ENCODE results near the gene RBM24. TPM values are rescaled to one million over a fixed set of nuclear protein-coding genes. Genes with fewer than 3 reads are reported as not detected.
A peak's percentile ranks its signal among the peaks of the same experiment; 100 is the strongest.

The RBM24 gene
- total RNA-seq, 1 experiment from 2014 or later: 3.3 TPM

GRCh38 chr6:17280552-17281090 lies 540 bp upstream of the RBM24 start:
- ChIA-PET RAD21 (ENCODE audit: low non-redundant PET in 1 of 2, low total read pairs in 2 of 2, uncharacterized antibody in 2 of 2, unreplicated experiment in 2 of 2) (no interaction called here), CTCF (interaction anchor here (0.6 kb wide), 1 partner anchor 524 kb away, joined by 3 read pairs; no protein-coding TSS in a partner anchor), POLR2A (no interaction called here)
- Histone ChIP-seq H3K27ac (ENCODE audit: low read depth, low read length) (no peak overlapping the region), H3K9me2 (ENCODE audit: insufficient read depth) (no peaks in the 10 kb centered on the region), H2AFZ (ENCODE audit: low read depth, low read length, poor library complexity, severe bottlenecking) (no peak overlapping the region), H3K79me2 (ENCODE audit: insufficient read depth, low read length) (no peaks in the 10 kb centered on the region), H3K4me2 (ENCODE audit: low read length) (peak overlapping the region; percentile 96), H3K36me3 (ENCODE audit: control insufficient read depth in 1 of 2, insufficient read depth in 2 of 2, low read length in 2 of 2) (no peaks in the 10 kb centered on the region), H3K4me3 (replicated peaks in 1 of 2; ENCODE audit: low read depth in 1 of 2, low read length in 2 of 2) (peak overlapping the region; percentile 69 to 80), H3K27me3 (ENCODE audit: insufficient read depth, low read length) (no peaks in the 10 kb centered on the region), H3K4me1 (ENCODE audit: control insufficient read depth in 1 of 2, insufficient read depth in 2 of 2, low read length in 2 of 2) (peaks cover 13 to 48% of the 10 kb centered on the region in 2 experiments), H3K9me3 (ENCODE audit: control insufficient read depth in 1 of 2, insufficient read depth in 1 of 2, low read depth in 1 of 2, low read length in 2 of 2) (no peaks in the 10 kb centered on the region), H4K20me1 (ENCODE audit: insufficient read depth) (no peaks in the 10 kb centered on the region), H3K9ac (ENCODE audit: low read length) (peak overlapping the region; percentile 43; the same call in 1 of the 2 replicates)
- BruUV-seq (replicated peaks): no TSS peak
- intact Hi-C loops (cut with micrococcal nuclease): no loop called here
- DNase-seq (ENCODE audit: low read depth, low spot score) (no peak), ATAC-seq (no peak)
- TF ChIP-seq ZBTB33 (IDR thresholded peaks at IDR 0.05; ENCODE audit: extremely low read depth, insufficient replicate concordance, low read length) (no peak), CEBPB (IDR thresholded peaks at IDR 0.05; ENCODE audit: low read depth) (no peak), SP1 (IDR thresholded peaks at IDR 0.05; ENCODE audit: low read depth) (no peak), POLR2AphosphoS5 (IDR thresholded peaks at IDR 0.05; ENCODE audit: low read depth, low read length) (no peak), CTCF (IDR thresholded peaks at IDR 0.05 in 2 of 3, conservative IDR thresholded peaks at IDR 0.05 in 1 of 3; ENCODE audit: borderline replicate concordance in 1 of 3, insufficient read depth in 1 of 3, low read depth in 2 of 3, low read length in 2 of 3) (no peak), ATF3 (IDR thresholded peaks at IDR 0.05) (no peak), YY1 (IDR thresholded peaks at IDR 0.05; ENCODE audit: extremely low read depth, insufficient replicate concordance, low read depth, low read length) (no peak)

All from HCT116 (cell line).